COLO668 (cell line): ENCODE data around the gene PPFIBP1.
"Not testable (repeated sequence)": the region's sequence is repeated elsewhere in the genome, so short reads cannot be mapped to it uniquely, and the experiment has no call there.

ENCODE experiments used
- DNase-seq: peaks from one replicate; lab custom pipeline; 2025; ENCODE audit not compliant: unreplicated experiment; lab: John Stamatoyannopoulos, UW

The PPFIBP1 gene

DNA sequence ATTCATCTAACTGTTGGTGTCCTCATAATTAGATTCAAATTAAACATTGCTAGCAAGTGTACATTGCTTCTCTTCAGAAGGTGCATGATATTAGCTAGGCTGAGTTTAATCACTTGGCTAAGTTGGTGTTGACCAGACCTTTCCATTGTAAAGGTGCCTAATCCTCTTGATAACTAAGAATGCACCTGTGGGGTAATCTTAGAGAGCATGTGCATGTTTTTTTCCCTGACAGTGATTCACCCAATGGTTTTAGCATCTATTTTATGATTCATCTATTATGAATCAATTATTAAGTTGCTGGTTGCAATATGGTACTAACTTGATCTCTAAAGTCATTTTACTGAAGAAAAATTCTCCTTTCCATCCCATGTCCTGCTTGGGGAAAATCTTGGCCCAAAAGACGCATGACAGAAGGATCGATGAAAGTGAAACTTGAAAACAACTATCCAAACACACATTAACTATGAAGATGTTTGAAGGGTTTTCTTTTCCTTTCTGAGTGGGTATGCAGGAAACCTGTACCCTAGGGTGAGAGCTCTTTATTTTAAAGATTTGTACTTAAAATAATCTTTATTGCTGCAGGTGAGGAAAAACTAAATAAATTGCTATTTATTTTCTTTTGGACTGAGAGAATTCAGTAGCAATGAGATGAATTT, 64.2 kb downstream of the PPFIBP1 start:
- not testable (repeated sequence) for DNase-seq

GRCh38 chr12:27588776-27589175, 64.8 kb downstream of the PPFIBP1 start:
- DNase-seq = no peak

GRCh38 chr12:27589419-27589818, 65.4 kb downstream of the PPFIBP1 start:
- no peak for DNase-seq

DNA sequence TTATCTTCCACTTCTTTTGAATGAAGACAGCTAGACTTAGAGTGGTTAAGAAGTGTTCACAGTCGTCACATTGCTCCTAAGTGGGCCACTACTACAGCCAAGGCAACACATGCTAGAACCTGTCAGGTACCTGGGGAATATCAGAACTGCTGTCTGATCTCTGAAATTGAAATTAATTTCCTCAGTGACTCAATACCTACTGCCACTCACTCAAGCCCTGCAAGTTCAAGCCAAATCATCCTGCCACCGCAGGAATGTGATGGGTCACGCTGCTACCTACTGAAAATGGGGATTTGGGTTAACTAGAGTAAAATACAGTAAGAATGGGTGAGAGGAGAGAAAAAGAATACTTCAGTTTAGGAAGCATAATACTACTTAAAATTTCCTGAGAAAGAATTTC, 67.7 kb downstream of the PPFIBP1 start:
- not testable (repeated sequence) for DNase-seq

DNA sequence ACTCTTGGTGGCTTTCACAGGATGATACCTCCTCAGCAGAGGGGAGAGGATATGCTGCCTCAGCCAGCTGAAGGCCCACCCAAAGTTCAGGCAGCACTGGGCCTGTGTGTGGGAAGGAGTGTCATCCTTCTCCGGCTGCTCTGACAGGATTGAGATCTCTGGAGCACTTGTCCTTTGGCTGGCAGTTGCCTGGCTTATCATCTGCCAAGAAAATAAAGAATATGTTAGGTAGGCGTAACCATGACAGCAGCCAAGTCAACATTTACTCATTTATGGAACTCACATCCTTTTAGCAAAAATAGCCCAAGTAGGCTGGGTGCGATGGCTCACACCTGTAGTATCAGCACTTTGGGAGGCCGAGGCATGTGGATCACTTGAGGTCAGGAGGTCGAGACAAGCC, 68.5 kb downstream of the PPFIBP1 start:
- DNase-seq = no peak

DNA sequence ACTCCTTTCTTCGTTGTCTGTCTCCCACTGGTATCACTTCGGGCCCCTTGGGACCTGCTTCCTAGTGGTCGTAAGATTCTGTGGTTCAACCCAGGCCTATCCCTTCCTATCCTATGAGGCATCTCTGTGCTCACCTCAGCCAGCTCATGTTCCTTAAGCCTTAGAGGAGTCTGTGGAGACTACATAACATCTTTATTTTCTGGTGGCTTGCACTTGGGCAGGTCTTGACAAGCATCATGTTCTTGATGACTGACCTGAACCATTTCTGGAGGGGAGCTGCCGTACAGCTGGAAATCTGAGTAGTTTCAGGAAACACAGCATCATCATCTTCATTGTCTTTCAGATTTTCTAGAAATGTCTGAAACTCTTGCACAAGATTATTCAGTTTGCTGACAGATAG, 69.3 kb downstream of the PPFIBP1 start:
- no peak for DNase-seq

DNA sequence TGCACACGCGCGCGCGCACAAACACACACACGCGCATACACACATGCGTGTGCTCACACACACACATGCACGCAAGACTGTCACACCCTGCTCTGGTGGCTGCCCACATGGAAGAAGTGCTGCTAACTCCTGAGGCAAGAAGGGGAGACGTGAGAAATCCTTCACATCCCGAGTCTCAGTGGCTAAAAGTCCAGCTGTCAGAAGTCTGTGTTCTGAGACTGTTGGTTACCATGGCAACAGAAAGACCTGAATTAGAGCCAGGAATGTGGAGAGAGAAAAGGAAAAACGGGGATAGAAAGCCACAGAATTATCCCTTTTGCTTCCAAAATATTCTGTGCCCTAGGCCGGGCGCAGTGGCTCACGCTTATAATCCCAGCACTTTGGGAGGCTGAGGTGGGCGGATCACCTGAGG, 71.2 kb downstream of the PPFIBP1 start:
- DNase-seq = no peak

DNA sequence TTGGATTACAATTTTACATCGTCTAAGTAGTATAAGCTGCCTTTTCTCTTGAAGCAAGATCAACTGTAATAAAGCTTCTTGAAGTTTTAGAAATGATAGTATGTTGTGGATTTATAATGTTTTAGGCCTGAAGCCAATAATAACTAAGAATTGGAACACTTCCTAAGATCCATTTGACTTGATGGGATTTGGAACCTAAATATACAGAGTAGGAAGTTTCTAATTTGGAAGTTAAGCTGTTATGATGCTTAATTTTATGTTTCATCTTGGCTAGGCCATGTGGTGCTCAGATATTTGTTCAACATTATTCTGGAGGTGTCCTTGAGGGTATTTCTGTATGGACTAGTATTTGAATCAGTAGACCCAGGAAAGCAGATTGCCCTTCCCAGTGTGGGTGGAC, 74.9 kb downstream of the PPFIBP1 start:
- not testable (repeated sequence) for DNase-seq

DNA sequence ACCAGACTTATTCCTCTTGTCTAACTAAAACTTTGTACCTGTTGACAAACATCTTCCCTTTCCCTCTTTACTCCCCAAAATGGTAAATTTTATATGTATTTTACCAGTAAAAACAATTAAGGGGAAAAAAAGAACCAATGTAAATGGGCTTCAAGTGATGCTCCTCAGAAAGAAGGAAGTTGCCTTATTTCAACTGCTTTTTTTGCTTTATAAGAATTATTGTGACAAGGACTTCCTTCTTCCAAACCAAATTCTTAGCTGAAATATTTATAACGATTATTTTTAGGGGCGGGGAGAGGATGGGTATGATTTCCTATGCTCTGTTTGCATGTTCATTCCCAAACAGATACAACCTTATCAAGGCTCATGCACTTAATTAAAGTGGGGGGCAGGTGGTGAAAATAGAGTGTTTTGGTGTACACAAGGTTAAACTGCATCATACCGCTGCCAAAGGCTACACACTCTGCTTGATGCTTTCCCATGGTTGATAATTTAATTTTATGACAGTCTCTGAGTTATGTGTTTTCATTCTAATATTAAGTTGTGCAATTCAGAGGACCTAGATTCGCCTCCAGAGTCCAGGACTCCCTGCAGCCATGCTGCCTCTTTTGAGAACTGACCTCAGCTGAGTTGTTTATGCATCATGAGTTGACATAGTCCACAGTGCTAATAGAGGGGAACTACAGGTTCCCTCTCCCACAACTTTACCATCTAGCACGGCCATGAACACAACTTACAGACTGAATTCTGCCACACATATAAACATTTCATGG, 77.2 kb downstream of the PPFIBP1 start:
- DNase-seq = not testable (repeated sequence)

DNA sequence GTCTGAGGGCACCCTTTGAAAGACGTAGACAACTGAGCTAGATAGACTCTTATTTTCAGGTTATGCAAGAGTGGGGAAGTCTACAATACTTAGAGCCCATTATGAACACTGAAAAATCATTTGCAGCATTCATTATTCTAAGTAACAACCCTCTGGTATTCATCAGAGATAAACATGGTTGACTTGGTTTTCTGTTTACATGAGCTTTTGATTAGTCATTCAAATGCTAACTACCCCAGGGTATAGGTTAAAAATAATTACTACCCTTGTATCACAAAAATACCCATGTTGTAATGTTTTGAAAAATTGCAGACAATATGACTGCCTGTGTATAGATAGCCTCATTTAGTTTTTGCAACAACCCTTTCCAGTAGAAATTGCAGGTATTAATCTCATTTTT, 78.5 kb downstream of the PPFIBP1 start:
- no peak for DNase-seq

- DNase-seq = no peak
These were observed 80.4 kb downstream of the PPFIBP1 start for GRCh38 chr12:27604431-27604830.

DNA sequence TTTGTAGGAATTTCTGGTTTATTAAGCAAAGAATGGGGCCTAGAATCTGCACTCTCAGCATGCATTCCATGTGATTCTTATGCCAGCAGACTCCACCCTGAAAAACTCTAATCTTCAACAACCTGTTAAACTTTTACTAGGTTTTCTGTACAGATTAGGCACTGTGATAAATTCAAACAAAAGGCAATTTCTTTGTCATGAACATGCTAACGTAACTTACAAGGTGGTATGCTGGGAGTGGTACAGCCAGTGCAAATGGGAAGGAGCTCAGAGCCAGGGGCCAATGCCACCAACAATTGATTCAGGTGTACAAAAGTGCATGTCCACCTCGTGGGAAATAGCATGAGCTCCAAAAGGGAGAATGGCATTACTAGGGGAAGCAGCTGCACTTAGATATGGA, 83.0 kb downstream of the PPFIBP1 start:
- DNase-seq = no peak

DNA sequence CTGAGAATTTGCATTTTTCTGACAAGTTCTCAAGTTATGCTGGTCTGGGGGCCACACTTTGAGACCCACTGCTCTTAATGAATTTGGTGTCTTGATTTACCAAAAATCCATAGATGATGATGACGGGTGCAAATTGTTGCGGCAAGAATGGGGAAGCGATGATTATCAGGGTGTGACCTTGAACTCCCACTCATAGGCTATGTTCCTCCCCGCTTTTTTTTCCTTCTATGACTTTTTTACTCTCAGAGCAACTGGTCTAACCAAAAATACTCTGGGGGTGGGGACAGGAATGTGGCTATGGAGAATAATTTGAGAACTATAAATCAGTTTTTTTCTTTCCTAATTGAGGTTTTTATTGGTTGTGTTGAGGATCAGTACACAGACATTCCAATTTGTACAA, 83.6 kb downstream of the PPFIBP1 start:
- no peak for DNase-seq

DNA sequence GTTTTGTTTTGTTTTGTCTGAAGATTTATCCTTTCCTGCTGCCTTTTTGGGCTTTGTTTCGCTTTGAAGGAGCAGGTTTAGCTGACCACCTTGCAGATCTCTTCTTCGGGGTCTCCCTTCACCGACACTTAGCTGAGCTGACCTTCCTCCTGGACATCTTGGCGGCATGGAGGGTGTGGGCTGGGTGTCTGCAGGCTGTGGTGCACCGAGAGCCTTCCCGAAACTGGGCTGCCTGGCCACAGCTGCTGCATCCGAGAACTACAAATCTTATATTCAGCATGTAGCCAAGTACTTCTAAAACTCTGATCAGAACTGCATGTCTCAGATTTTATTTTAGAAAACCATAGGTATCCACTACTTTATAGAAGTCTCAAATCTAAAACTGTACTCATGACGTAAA, 84.9 kb downstream of the PPFIBP1 start:
- DNase-seq = no peak

- DNase-seq = no peak
These were observed 86.4 kb downstream of the PPFIBP1 start for GRCh38 chr12:27610374-27610773.

DNA sequence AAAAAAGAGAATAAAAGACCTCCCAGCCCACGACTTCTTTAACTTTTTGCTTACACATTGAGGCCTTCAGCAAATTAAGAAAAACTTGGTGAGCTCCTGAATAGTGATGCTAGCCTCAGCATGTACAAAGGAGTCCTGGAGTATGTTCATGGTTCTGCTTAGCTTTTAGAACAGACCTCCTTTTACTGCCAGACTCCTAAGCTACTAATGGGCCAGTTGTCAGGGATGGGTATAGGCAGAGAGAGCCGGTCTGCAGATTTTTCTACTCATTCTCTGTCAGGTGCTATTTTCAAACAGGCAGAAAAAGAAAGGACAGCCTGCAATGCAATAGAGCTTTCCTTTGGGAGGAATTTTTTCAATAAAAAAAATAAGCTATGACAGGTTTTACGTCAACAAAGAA, 90.4 kb downstream of the PPFIBP1 start:
- no peak for DNase-seq

GRCh38 chr12:27614866-27615265, 90.9 kb downstream of the PPFIBP1 start:
- no peak for DNase-seq

DNA sequence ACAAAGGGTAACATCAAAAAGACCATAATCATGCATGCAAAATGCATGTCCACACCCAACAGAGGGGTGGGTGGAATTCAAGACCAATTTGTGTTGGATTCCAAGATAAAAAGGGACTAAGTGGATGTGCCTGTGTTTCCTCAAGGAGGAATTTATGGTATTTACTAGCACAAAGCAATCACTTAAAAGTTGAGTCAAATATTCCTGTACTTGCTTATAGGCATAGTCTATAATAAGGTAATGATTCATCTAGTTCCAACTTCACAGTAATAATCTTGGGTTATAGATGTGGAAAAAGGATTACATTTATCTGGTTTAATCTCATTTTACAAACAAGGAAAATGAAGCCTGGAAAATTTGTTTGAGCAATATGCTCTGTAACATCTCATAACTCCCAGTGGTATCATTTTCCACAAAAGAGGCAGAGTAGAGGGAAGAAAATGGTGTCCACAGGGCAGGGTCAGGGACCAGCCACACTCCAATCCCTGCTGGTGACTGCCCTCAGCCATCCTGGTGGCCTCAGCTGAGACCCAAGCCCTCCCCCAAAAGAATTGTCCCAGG, 91.4 kb downstream of the PPFIBP1 start:
- DNase-seq = no peak

GRCh38 chr12:27616356-27617142, 92.5 kb downstream of the PPFIBP1 start:
- DNase-seq = no peak

- no peak for DNase-seq
These were observed 94.8 kb downstream of the PPFIBP1 start for GRCh38 chr12:27618836-27619235.

DNA sequence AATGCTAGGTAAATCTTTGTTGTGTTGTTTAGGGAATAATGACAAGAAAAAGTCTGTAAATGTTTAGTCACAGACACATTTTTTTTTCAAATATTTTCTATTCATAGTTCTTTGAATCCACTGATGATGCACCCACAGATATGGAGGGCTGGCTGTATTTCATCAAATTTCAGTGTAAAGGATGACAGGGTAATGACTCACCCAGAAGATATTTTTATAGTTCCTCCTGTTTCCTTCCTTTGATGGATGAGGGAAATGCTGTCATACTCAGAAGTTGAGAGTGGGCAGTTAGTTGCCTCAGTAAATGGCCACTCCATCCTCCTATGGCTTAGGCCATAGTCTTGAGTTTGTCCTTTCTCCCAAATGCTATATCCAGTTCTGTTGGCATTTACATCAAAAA, 95.3 kb downstream of the PPFIBP1 start:
- no peak for DNase-seq

DNA sequence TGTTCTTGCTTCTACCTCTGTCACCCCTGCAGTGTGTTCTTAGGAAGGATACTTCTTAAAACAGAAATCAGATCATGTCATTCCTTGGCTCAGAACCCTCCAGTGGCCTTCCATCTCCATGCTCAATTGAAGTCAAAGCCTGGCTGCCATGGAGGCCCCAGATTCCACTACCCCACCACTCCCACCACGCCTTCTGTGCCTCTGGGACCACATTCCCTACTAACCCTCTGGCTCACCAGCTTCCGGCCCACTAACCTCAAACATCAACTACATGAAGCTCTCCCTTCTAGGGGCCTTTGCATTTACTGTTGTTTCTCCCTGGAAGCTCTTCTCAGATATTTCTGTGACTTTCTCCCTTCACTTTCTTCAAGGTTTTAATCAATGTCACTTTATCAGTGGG, 96.1 kb downstream of the PPFIBP1 start:
- no peak for DNase-seq
